Measurements from ENCODE around the gene IDI2. TPM values are rescaled to one million over a fixed set of nuclear protein-coding genes. Genes with fewer than 3 reads are reported as not detected.
A peak's percentile ranks its signal among the peaks of the same experiment; 100 is the strongest.

Gene IDI2
- total RNA-seq, 4 donors from 2014 or later = not detected

DNA sequence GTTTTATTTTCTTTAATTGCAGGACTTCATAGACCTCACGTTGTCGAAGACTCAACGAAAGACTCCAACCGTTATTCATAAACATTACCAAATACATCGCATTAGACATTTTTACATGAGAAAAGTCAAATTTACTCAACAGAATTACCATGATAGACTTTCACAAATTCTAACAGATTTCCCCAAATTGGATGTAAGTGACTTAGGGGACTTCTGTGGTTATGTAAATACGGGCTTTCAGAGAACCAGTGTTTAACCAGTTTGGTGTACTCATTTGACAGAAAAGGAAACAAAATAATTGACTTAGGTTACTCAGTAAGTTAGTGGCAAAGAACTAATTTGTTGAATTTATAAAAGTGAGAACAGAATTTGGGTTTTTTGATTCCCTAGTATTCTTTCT lies 33.2 kb downstream of the IDI2 start:
- no peak for TF ChIP-seq POLR2A (IDR thresholded peaks at IDR 0.05)
- TF ChIP-seq, protein P1, sequence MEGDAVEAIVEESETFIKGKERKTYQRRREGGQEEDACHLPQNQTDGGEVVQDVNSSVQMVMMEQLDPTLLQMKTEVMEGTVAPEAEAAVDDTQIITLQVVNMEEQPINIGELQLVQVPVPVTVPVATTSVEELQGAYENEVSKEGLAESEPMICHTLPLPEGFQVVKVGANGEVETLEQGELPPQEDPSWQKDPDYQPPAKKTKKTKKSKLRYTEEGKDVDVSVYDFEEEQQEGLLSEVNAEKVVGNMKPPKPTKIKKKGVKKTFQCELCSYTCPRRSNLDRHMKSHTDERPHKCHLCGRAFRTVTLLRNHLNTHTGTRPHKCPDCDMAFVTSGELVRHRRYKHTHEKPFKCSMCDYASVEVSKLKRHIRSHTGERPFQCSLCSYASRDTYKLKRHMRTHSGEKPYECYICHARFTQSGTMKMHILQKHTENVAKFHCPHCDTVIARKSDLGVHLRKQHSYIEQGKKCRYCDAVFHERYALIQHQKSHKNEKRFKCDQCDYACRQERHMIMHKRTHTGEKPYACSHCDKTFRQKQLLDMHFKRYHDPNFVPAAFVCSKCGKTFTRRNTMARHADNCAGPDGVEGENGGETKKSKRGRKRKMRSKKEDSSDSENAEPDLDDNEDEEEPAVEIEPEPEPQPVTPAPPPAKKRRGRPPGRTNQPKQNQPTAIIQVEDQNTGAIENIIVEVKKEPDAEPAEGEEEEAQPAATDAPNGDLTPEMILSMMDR (IDR thresholded peaks at IDR 0.05) = no peak
- Histone ChIP-seq H3K9me3 (no peaks in the 10 kb centered on the region), H3K4me3 (replicated peaks in 1 of 3) (no peak overlapping the region), H3K27ac (no peak overlapping the region), H3K27me3 (no peaks in the 10 kb centered on the region), H3K4me1 (peaks cover 10 to 12% of the 10 kb centered on the region in 2 donors), H3K36me3 (peaks cover 20 to 30% of the 10 kb centered on the region in 2 donors)
- WGBS, 2 donors = 94 to 95% methylated on average over 6 of the region's 6 CpGs
- no peak for DNase-seq
- intact Hi-C loops (cut with DNase I) = no loop called here

DNA sequence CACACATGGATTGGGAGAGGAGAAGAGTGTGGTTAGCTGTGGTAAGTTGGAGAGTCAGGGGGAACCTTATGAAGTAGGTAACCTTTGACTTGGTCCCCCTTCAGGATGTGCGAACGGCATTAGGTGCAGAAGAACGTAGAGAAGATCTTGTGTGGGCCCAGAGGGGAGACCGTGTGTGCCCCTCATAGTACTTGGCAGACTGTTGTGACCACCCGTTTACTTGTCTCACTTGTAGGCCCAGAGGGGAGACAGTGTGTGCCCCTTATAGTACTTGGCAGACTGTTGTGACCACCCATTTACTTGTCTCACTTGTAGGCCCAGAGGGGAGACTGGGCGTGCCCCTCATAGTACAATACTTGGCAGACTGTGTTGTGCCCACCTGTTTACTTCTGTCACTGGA lies 34.9 kb downstream of the IDI2 start:
- Histone ChIP-seq H3K4me3 (replicated peaks in 1 of 3) (no peak overlapping the region), H3K27me3 (no peaks in the 10 kb centered on the region), H3K36me3 (peaks cover 8 to 16% of the 10 kb centered on the region in 2 donors), H3K4me1 (peaks cover 25 to 27% of the 10 kb centered on the region in 2 donors), H3K27ac (no peak overlapping the region), H3K9me3 (no peaks in the 10 kb centered on the region)
- TF ChIP-seq, protein P1 (IDR thresholded peaks at IDR 0.05) = no peak
- no peak for TF ChIP-seq POLR2A (IDR thresholded peaks at IDR 0.05)
- no peak for DNase-seq
- intact Hi-C loops (cut with DNase I) = no loop called here
- 91 to 93% methylated on average over 6 of the region's 6 CpGs for WGBS, 2 donors

DNA sequence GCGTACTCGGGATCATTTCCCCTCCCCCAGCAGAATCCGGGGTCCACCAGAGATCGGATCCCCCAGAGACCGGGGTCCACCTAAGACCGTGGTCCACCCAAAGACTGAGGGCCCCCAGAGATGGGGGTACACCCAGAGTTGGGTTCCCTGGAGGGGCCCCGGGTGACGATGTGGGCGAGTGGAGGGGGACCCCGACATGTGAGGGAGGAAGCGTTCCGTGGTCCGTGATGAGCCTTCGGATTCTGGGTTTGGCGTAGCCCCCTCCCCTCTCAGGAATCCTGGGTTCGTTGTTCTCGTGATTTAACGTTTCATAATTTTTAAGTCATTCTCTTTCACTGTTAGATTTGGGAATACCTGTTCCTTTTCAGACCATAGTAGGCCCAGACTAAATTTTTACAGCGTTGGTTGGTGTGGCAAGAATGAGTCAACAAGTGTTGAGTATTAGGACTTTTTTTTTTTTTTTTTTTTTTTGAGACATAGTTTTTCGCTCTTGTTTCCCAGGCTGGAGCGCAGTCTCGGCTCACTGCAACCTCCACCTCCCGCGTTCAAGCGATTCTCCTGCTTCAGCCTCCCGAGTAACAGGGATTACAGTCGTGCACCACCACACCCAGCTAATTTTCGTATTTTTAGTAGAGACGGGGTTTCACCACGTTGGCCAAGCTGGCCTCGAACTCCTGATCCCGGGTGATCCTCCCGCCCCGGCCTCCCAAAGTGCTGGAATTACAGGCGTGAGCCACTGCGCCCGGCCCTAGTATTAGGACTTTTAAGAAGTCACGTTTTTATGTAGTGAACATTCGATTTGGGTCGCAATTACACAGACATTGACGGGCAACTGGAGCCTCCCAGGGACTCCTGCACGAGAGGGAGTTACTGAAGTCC lies 36.8 kb downstream of the IDI2 start:
- Histone ChIP-seq H3K27me3 (no peaks in the 10 kb centered on the region), H3K4me1 (peaks cover 28 to 36% of the 10 kb centered on the region in 2 donors), H3K27ac (peak overlapping the region in 2 of 3 donors; percentile 85 to 87), H3K36me3 (peaks cover 8 to 12% of the 10 kb centered on the region in 2 donors), H3K9me3 (no peaks in the 10 kb centered on the region), H3K4me3 (replicated peaks in 1 of 3) (peak overlapping the region; percentile 58 to 87 (median 80))
- intact Hi-C loops (cut with DNase I) = loop anchor here (5.0 to 10.0 kb wide), 2 partner anchors 57 to 164 kb away; partner anchors contain the start of gene LARP4B
- DNase-seq = no peak
- no peak for TF ChIP-seq POLR2A (IDR thresholded peaks at IDR 0.05)
- TF ChIP-seq, protein P1 (IDR thresholded peaks at IDR 0.05) = no peak
- 32 to 33% methylated on average over 38 to 39 of the region's 42 CpGs for WGBS, 2 donors

DNA sequence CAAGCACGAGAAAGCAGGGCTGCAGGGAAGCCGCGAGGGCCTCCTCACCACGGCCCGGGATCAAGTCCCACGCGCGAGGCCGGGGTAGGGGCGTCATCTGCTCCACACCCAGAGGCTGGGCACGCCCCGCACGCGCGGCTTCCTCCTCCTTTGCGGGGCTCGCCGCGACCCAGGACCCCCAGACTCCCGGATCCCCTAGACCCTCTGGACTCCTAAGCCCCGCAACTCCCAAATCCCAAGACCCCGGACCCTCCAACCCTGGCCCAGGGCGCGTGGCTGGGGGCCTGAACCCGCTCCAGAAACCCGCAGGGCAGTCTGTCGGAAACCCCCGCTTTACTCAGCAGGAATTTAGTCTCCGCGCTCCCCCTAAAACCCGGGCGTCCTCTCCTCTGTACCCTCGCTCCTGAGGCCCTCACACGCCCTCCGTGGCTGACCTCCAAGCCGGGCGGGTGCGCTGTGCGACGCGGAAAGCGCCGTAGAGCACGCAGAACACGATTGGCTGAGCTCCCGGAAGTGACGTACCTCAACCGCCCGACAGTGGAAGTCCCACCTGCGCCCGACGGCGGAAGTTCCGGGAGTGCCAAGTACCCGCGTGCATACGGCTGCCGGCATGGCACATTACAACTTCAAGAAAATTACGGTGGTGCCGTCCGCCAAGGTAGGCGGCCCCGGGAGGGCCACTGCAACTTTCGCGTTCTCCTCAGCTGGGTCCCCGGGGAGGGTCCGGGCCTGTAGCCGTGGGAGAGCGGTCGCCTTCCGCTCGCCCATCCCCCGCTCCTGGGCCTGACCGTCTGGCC lies 37.6 kb downstream of the IDI2 start, which contains the start of gene GTPBP4:
Gene GTPBP4 (plus strand): TSS at position 565 of the 797 bp plus-strand sequence. CDS start 46 bp downstream, at position 611.
- TF ChIP-seq POLR2A (IDR thresholded peaks at IDR 0.05) = peak in 1 of 2 donors; percentile 81
- TF ChIP-seq, protein P1 (IDR thresholded peaks at IDR 0.05) = peak in 1 of 6 experiments; percentile 33
- intact Hi-C loops (cut with DNase I) = loop anchor here (5.0 to 10.0 kb wide), 2 partner anchors 56 to 163 kb away; partner anchors contain the start of gene LARP4B
- Histone ChIP-seq H3K4me1 (peaks cover 28 to 36% of the 10 kb centered on the region in 2 donors), H3K27me3 (no peaks in the 10 kb centered on the region), H3K36me3 (peaks cover under 1 to 4% of the 10 kb centered on the region in 2 donors), H3K9me3 (no peaks in the 10 kb centered on the region), H3K27ac (peak within 1 kb of the TSS; percentile 73 to 87 (median 85)), H3K4me3 (replicated peaks in 1 of 3) (peak within 1 kb of the TSS; percentile 58 to 87 (median 80))
- 1% methylated on average over 16 to 55 of the region's 74 CpGs for WGBS, 2 donors
- peak; percentile 99 for DNase-seq

Data from thyroid gland (tissue), 4 donors.